Right cardiac atrium (tissue), 5 donors: ENCODE measurements around the gene DPF3. TPM values are rescaled to one million over a fixed set of nuclear protein-coding genes. Genes with fewer than 3 reads are reported as not detected.
A peak's percentile ranks its signal among the peaks of the same experiment; 100 is the strongest.
"Not testable (repeated sequence)": the region's sequence is repeated elsewhere in the genome, so short reads cannot be mapped to it uniquely, and the experiment has no call there.

Experiments
- ATAC-seq, 2 donors: fragments of 200-7000 bp; cut with Tn5 transposase; one replicate each; pipeline versions ENCODE4 v1.8.0 to v1.9.1; 2020; ENCODE audit warnings: moderate library complexity in 2 of 2, mild to moderate bottlenecking in 1 of 2
- DNase-seq, 3 donors: peaks; one replicate each; pipeline ENCODE4 v3.0.0-alpha.2; 2020
- H3K27ac ChIP-seq: one replicate; pipeline ENCODE4 v1.5.1; 2013; ENCODE audit warnings: mild to moderate bottlenecking, low read length, control low read depth, moderate library complexity
- H3K27me3 ChIP-seq: one replicate; pipeline ENCODE4 v1.6.1; 2013; ENCODE audit not compliant: control insufficient read depth, insufficient read depth
- H3K4me1 ChIP-seq: one replicate; pipeline ENCODE4 v1.6.1; 2013; ENCODE audit warnings: low read length; ENCODE audit not compliant: control insufficient read depth, insufficient read depth
- H3K4me3 ChIP-seq: one replicate; pipeline ENCODE4 v1.5.1; 2013; ENCODE audit warnings: low read length, control low read depth
- H3K9me3 ChIP-seq: one replicate; pipeline ENCODE4 v1.6.1; 2013; ENCODE audit warnings: low read length; ENCODE audit not compliant: control insufficient read depth
- WGBS: extraction: QIAGEN DNeasy Blood & Tissue Kit; methylation state at CpG from one replicate; pipeline ENCODE4 v1.1.7; 2013; 5-methylcytosine and 5-hydroxymethylcytosine counted together
- intact Hi-C, 4 donors: fragments of 100-400 bp; cut with DNase I; formaldehyde crosslinking; loops; one replicate each; pipeline versions ENCODE4 v1.11.0 to v1.14.0; 2022 to 2023
- polyA plus RNA-seq: library from polyadenylated mRNA; stranded (reverse); fragments of 200-250 nt; gene quantifications from one replicate; pipeline ENCODE4 v1.2.3, GENCODE V29; 2013
- total RNA-seq, 4 donors: library from RNA; stranded (reverse); fragmentation: NEBNext Ultra II Directional; extraction: Animal tissue kit (Norgen Biotek cat#: 25700); gene quantifications; one replicate each; pipeline ENCODE4 v1.2.1, GENCODE V29; 2021
- donor health status: healthy with polysubstance abuse.
- donor health status: DM: no; HTN: yes; CAD: no.
- donor health status: DM: no; HTN: no; CAD: no.
- donor health status: DM: no; HTN: yes; CAD: no; lungs with severe emphysema.
- donor health status: DM: yes; HTN: yes; CAD: no.

Gene DPF3
- total and polyA plus RNA-seq, 5 donors: 16.5 to 33.0 (median 25.9) TPM

GRCh38 chr14:72881543-72881942, 12.4 kb downstream of the DPF3 start:
- Histone ChIP-seq H3K4me1 (peaks cover 6% of the 10 kb centered on the region), H3K27me3 (no peaks in the 10 kb centered on the region), H3K9me3 (no peaks in the 10 kb centered on the region), H3K4me3 (no peak overlapping the region), H3K27ac (no peak overlapping the region)
- intact Hi-C loops: loop anchor here in 1 of 4 donors (10.0 kb wide), 1 partner anchor 47 kb away; no protein-coding TSS in a partner anchor
- ATAC-seq: no peak
- 56% methylated on average over 2 of the region's 2 CpGs for WGBS
- no peak for DNase-seq

- DNase-seq (no peak), ATAC-seq (no peak)
- Histone ChIP-seq H3K4me3 (no peak overlapping the region), H3K27ac (no peak overlapping the region), H3K27me3 (no peaks in the 10 kb centered on the region), H3K9me3 (no peaks in the 10 kb centered on the region), H3K4me1 (peaks cover 8% of the 10 kb centered on the region)
- intact Hi-C loops: loop anchor here in 1 of 4 donors (10.0 kb wide), 1 partner anchor 46 kb away; no protein-coding TSS in a partner anchor
- 69% methylated on average over 2 of the region's 2 CpGs for WGBS
Measured at GRCh38 chr14:72880820-72881219, 13.1 kb downstream of the DPF3 start.

GRCh38 chr14:72880164-72880563, 13.7 kb downstream of the DPF3 start:
- Histone ChIP-seq H3K27ac (no peak overlapping the region), H3K27me3 (no peaks in the 10 kb centered on the region), H3K4me1 (peaks cover 8% of the 10 kb centered on the region), H3K9me3 (no peaks in the 10 kb centered on the region), H3K4me3 (no peak overlapping the region)
- DNase-seq: no peak
- intact Hi-C loops: loop anchor here in 1 of 4 donors (10.0 kb wide), 1 partner anchor 45 kb away; no protein-coding TSS in a partner anchor
- no peak for ATAC-seq
- 74% methylated on average over 2 of the region's 2 CpGs for WGBS

- 83% methylated on average over 6 of the region's 6 CpGs for WGBS
- intact Hi-C loops: no loop called here
- H3K4me3 ChIP-seq: no peak overlapping the region
- ATAC-seq (no peak), DNase-seq (no peak)
- H3K4me1 ChIP-seq: peaks cover 8% of the 10 kb centered on the region
- H3K27me3 ChIP-seq: no peaks in the 10 kb centered on the region
- H3K9me3 ChIP-seq: no peaks in the 10 kb centered on the region
- no peak overlapping the region for H3K27ac ChIP-seq
Measured at GRCh38 chr14:72879431-72879830, 14.5 kb downstream of the DPF3 start.

- H3K9me3 ChIP-seq: no peaks in the 10 kb centered on the region
- H3K27ac ChIP-seq: no peak overlapping the region
- H3K27me3 ChIP-seq: no peaks in the 10 kb centered on the region
- DNase-seq: no peak
- no peak for ATAC-seq
- H3K4me3 ChIP-seq: no peak overlapping the region
- WGBS: 84% methylated on average over 5 of the region's 5 CpGs
- intact Hi-C loops: no loop called here
- peaks cover 5% of the 10 kb centered on the region for H3K4me1 ChIP-seq
Measured at GRCh38 chr14:72878746-72879145, 15.2 kb downstream of the DPF3 start.

- no peaks in the 10 kb centered on the region for H3K9me3 ChIP-seq
- no peak for DNase-seq
- no peak overlapping the region for H3K4me3 ChIP-seq
- intact Hi-C loops: no loop called here
- ATAC-seq: no peak
- peaks cover 5% of the 10 kb centered on the region for H3K4me1 ChIP-seq
- H3K27ac ChIP-seq: no peak overlapping the region
- H3K27me3 ChIP-seq: no peaks in the 10 kb centered on the region
- 30% methylated on average over 4 of the region's 4 CpGs for WGBS
Measured at GRCh38 chr14:72876710-72877063, 17.2 kb downstream of the DPF3 start.

GRCh38 chr14:72876005-72876709, 17.7 kb downstream of the DPF3 start:
- no peaks in the 10 kb centered on the region for H3K27me3 ChIP-seq
- 48% methylated on average over 9 of the region's 9 CpGs for WGBS
- ATAC-seq (no peak), DNase-seq (no peak)
- intact Hi-C loops: no loop called here
- peaks cover 5% of the 10 kb centered on the region for H3K4me1 ChIP-seq
- no peaks in the 10 kb centered on the region for H3K9me3 ChIP-seq
- no peak overlapping the region for H3K4me3 ChIP-seq
- no peak overlapping the region for H3K27ac ChIP-seq

GRCh38 chr14:72870878-72871277, 23.0 kb downstream of the DPF3 start:
- H3K4me1 ChIP-seq, intact Hi-C loops, H3K4me3 ChIP-seq, DNase-seq, ATAC-seq, H3K27me3 ChIP-seq, H3K9me3 ChIP-seq: not testable (repeated sequence)
- peak overlapping the region; percentile 57 for H3K27ac ChIP-seq
- WGBS: 61% methylated on average over 4 of the region's 4 CpGs

- Histone ChIP-seq H3K27me3 (no peaks in the 10 kb centered on the region), H3K27ac (peak overlapping the region; percentile 85), H3K4me1 (peaks cover 6% of the 10 kb centered on the region), H3K9me3 (no peaks in the 10 kb centered on the region), H3K4me3 (no peak overlapping the region)
- ATAC-seq (peak; percentile 80 to 87), DNase-seq (no peak)
- WGBS: 57% methylated on average over 8 of the region's 8 CpGs
- intact Hi-C loops: no loop called here
Measured at GRCh38 chr14:72869407-72870329, 24.2 kb downstream of the DPF3 start.

- H3K4me1 ChIP-seq: peaks cover 9% of the 10 kb centered on the region
- peak overlapping the region; percentile 26 for H3K27ac ChIP-seq
- H3K27me3 ChIP-seq: no peaks in the 10 kb centered on the region
- H3K4me3 ChIP-seq: no peak overlapping the region
- no peak for ATAC-seq
- intact Hi-C loops: no loop called here
- H3K9me3 ChIP-seq: no peaks in the 10 kb centered on the region
- 93% methylated on average over 3 of the region's 3 CpGs for WGBS
- DNase-seq: no peak
Measured at GRCh38 chr14:72868500-72868899, 25.4 kb downstream of the DPF3 start.

GRCh38 chr14:72864712-72865365, 29.1 kb downstream of the DPF3 start:
- Histone ChIP-seq H3K4me1 (peaks cover 4% of the 10 kb centered on the region), H3K9me3 (no peaks in the 10 kb centered on the region), H3K4me3 (no peak overlapping the region), H3K27ac (peak overlapping the region; percentile 78), H3K27me3 (no peaks in the 10 kb centered on the region)
- 57% methylated on average over 6 of the region's 6 CpGs for WGBS
- no peak for DNase-seq
- peak in 1 of 2 donors; percentile 55 for ATAC-seq
- intact Hi-C loops: no loop called here
